B cell (primary cell): ENCODE data around the gene TMEM25. TPM values are rescaled to one million over a fixed set of nuclear protein-coding genes. Genes with fewer than 3 reads are reported as not detected.

Experiments used
- ATAC-seq: fragments of 200-7000 bp; cut with Tn5 transposase; one replicate; pipeline ENCODE4 v1.10.0; 2021; ENCODE audit warnings: low read depth, mild to moderate bottlenecking, moderate number of reproducible peaks, moderate library complexity
- CTCF ChIA-PET: fragments of 350-600 bp; sonication (Branson Sonifier 250); formaldehyde crosslinking; loops from one replicate; lab custom pipeline; 2021; ENCODE audit warnings: antibody characterized with exemption, inconsistent platforms; lab: Charles Lee
- POLR2A ChIA-PET: fragments of 350-600 bp; sonication (Branson Sonifier 250); formaldehyde crosslinking; loops from one replicate; lab custom pipeline; 2021; ENCODE audit warnings: antibody characterized with exemption; lab: Charles Lee
- DNase-seq: peaks from one replicate; pipeline ENCODE4 v3.0.0; 2013
- H2AFZ ChIP-seq: 2 replicates; pipeline ENCODE4 v1.6.1; 2012; ENCODE audit warnings: mild to moderate bottlenecking, low read depth, low read length; ENCODE audit not compliant: insufficient read depth, poor library complexity, severe bottlenecking
- H3K27ac ChIP-seq, 2 donors: 1 replicate in 1 of 2; 2 replicates in 1 of 2; pipeline ENCODE4 v1.5.1; 2012 to 2013; ENCODE audit warnings: low read length in 2 of 2, mild to moderate bottlenecking in 2 of 2, moderate library complexity in 1 of 2
- H3K27me3 ChIP-seq, 4 experiments: fragments of 200-600 bp in 1 of 4; sonication (generic) in 1 of 4; replicated peaks in 1 of 4; 1 replicate in 2 of 4; 2 replicates in 2 of 4; pipeline versions ENCODE4 v1.6.1 to v1.7.0; 2013 to 2016; ENCODE audit warnings: low read length in 3 of 4, mild to moderate bottlenecking in 2 of 4, mixed read lengths in 1 of 4, moderate library complexity in 1 of 4; ENCODE audit not compliant: insufficient read depth in 4 of 4, control insufficient read depth in 3 of 4; ENCODE audit errors: control extremely low read depth in 1 of 4
- H3K36me3 ChIP-seq, 2 experiments: replicated peaks in 1 of 2; 1 replicate in 1 of 2; 2 replicates in 1 of 2; pipeline versions ENCODE4 v1.6.1 to v1.7.1; 2013; ENCODE audit warnings: low read length in 1 of 2; ENCODE audit not compliant: insufficient read depth in 2 of 2, control insufficient read depth in 1 of 2; ENCODE audit errors: control extremely low read depth in 1 of 2, extremely low read depth in 1 of 2
- H3K4me1 ChIP-seq, 2 donors: fragments of 200-600 bp in 1 of 2; sonication (generic) in 1 of 2; 1 replicate in 1 of 2; 2 replicates in 1 of 2; pipeline versions ENCODE4 v1.5.1 to v1.6.1; 2013 to 2017; ENCODE audit warnings: low read length in 2 of 2; ENCODE audit not compliant: control insufficient read depth in 2 of 2, insufficient read depth in 2 of 2
- H3K4me2 ChIP-seq: replicated peaks from 2 replicates; pipeline ENCODE3; 2012; ENCODE audit warnings: mild to moderate bottlenecking, low read depth, low read length; ENCODE audit not compliant: poor library complexity, severe bottlenecking
- H3K4me3 ChIP-seq, 5 experiments: fragments of 200-600 bp in 1 of 5; sonication (generic) in 1 of 5; 1 replicate in 3 of 5; 2 replicates in 2 of 5; pipeline versions ENCODE4 v1.5.1 to v1.7.0; 2011 to 2016; ENCODE audit warnings: low read length in 4 of 5, mild to moderate bottlenecking in 4 of 5, low read depth in 2 of 5, control low read depth in 1 of 5, moderate library complexity in 1 of 5; ENCODE audit not compliant: insufficient read depth in 1 of 5; ENCODE audit errors: control extremely low read depth in 1 of 5, extremely low read depth in 1 of 5
- H3K79me2 ChIP-seq: fragments of 200-600 bp; sonication (generic); one replicate; pipeline ENCODE4 v1.6.0; 2016; ENCODE audit warnings: low read length; ENCODE audit not compliant: control insufficient read depth, insufficient read depth
- H3K9ac ChIP-seq: fragments of 200-600 bp; sonication (generic); 2 replicates; pipeline ENCODE4 v1.6.1; 2017; ENCODE audit warnings: mild to moderate bottlenecking, low read length, moderate library complexity
- H3K9me3 ChIP-seq, 3 donors: one replicate each; pipeline versions ENCODE4 v1.6.1 to v1.7.1; 2013; ENCODE audit warnings: low read length in 2 of 3; ENCODE audit not compliant: control insufficient read depth in 2 of 3, insufficient read depth in 1 of 3; ENCODE audit errors: control extremely low read depth in 1 of 3
- H4K20me1 ChIP-seq: 2 replicates; pipeline ENCODE4 v1.6.0; 2012; ENCODE audit warnings: mild to moderate bottlenecking, low read length; ENCODE audit not compliant: insufficient read depth, control insufficient read depth, poor library complexity, severe bottlenecking
- H3K27ac Mint-ChIP-seq: one replicate; pipeline ENCODE4 v1.8.0; 2021; ENCODE audit warnings: mixed read lengths
- H3K27me3 Mint-ChIP-seq: one replicate; pipeline ENCODE4 v1.8.0; 2021; ENCODE audit warnings: mixed read lengths
- H3K4me1 Mint-ChIP-seq: one replicate; pipeline ENCODE4 v1.8.0; 2021; ENCODE audit warnings: mixed read lengths
- H3K4me3 Mint-ChIP-seq: one replicate; pipeline ENCODE4 v1.8.0; 2021; ENCODE audit warnings: mixed read lengths
- H3K9me3 Mint-ChIP-seq: one replicate; pipeline ENCODE4 v1.8.0; 2022; ENCODE audit warnings: mixed read lengths; ENCODE audit not compliant: insufficient read depth
- CTCF ChIP-seq: fragments of 200-600 bp; IDR thresholded peaks from one replicate; pipeline ENCODE4 v1.8.0; 2022; ENCODE audit warnings: antibody characterized with exemption, mild to moderate bottlenecking
- EZH2 ChIP-seq: IDR thresholded peaks from 2 replicates; pipeline ENCODE4 v1.6.1; 2012; ENCODE audit warnings: borderline replicate concordance, low read depth, mild to moderate bottlenecking, moderate library complexity, low read length; ENCODE audit not compliant: insufficient read depth, poor library complexity, severe bottlenecking
- WGBS: methylation state at CpG from one replicate; pipeline ENCODE4 v1.1.5; 2013; ENCODE audit warnings: missing lambda C conversion rate; ENCODE audit not compliant: insufficient coverage; 5-methylcytosine and 5-hydroxymethylcytosine counted together
- intact Hi-C: fragments of 100-400 bp; cut with micrococcal nuclease; formaldehyde crosslinking; loops from one replicate; pipeline ENCODE4 v1.10.0; 2022
- polyA plus RNA-seq: library from polyadenylated mRNA; depleted of rRNA; stranded (reverse); fragments of >200 nt; gene quantifications from 2 replicates; pipeline ENCODE4 v1.2.3, GENCODE V29; 2012
- total RNA-seq, 2 donors: library from RNA; stranded (reverse); fragments of 120-200 nt in 1 of 2; gene quantifications; 1 replicate in 1 of 2; 2 replicates in 1 of 2; pipeline versions ENCODE4 v1.2.3 to v1.2.4, GENCODE V29; 2013 to 2022

TMEM25 gene
- total and polyA plus RNA-seq, 2 donors (not counting 1 experiment from before 2014, with no cell fraction given): 16.9 to 21.4 TPM

DNA sequence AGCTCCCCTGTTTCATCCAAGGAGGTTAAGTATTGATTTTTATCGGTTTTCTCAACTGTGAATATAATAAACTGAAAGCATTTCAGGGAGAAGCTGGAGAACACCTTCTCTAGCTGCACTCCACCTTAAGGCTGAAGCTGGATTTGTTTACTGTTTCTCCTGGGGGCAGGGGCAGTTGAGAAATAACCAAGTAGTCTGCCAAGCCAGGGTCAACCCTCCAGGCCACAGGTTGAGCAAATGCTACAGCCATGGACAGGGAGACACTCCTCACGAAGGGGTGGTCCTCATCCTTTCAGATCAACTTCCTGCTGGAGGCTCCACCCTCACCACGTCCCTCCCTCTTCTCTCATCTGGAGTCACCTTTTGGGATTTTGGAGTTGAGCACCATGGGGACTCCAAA is 3.9 kb upstream of the TMEM25 start, which contains the start of gene TTC36:
Gene TTC36, plus strand, starts transcription at position 366 of the 400 bp plus-strand sequence. Its CDS starts 21 bp downstream, at position 387.
- peaks cover 28% of the 10 kb centered on the region for H3K4me1 Mint-ChIP-seq
- Histone ChIP-seq H3K79me2 (no peaks in the 10 kb centered on the region), H3K4me3 (no peak within 1 kb of the TSS), H3K9ac (no peak within 1 kb of the TSS), H3K27ac (no peak within 1 kb of the TSS), H3K4me2 (no peak within 1 kb of the TSS), H3K27me3 (no peaks in the 10 kb centered on the region), H3K4me1 (peaks cover 14 to 21% of the 10 kb centered on the region in 2 donors), H3K36me3 (peaks cover 1 to 19% of the 10 kb centered on the region in 2 experiments), H4K20me1 (no peaks in the 10 kb centered on the region), H3K9me3 (no peaks in the 10 kb centered on the region), H2AFZ (no peak within 1 kb of the TSS)
- intact Hi-C loops: no loop called here
- no peak for ATAC-seq
- no peak for TF ChIP-seq CTCF
- TF ChIP-seq EZH2: no peak
- ChIA-PET CTCF (no interaction called here), POLR2A (no interaction called here)
- no peaks in the 10 kb centered on the region for H3K9me3 Mint-ChIP-seq
- 82% methylated on average over 2 of the region's 3 CpGs for WGBS
- H3K4me3 Mint-ChIP-seq: peak within 1 kb of the TSS; percentile 23
- DNase-seq: no peak
- peak within 1 kb of the TSS; percentile 15 for H3K27ac Mint-ChIP-seq
- no peaks in the 10 kb centered on the region for H3K27me3 Mint-ChIP-seq

- Mint-ChIP-seq H3K27me3 (no peaks in the 10 kb centered on the region), H3K4me3 (no peak overlapping the region), H3K27ac (no peak overlapping the region), H3K9me3 (no peaks in the 10 kb centered on the region), H3K4me1 (peaks cover 27% of the 10 kb centered on the region)
- WGBS: 95% methylated on average over 6 of the region's 6 CpGs
- H3K27me3 ChIP-seq: no peaks in the 10 kb centered on the region
- DNase-seq (no peak), ATAC-seq (no peak)
- H3K4me2 ChIP-seq: no peak overlapping the region
- no peak overlapping the region for H2AFZ ChIP-seq
- H3K4me3 ChIP-seq: no peak overlapping the region
- no peak overlapping the region for H3K9ac ChIP-seq
- peaks cover 0 to 5% of the 10 kb centered on the region in 2 experiments for H3K36me3 ChIP-seq
- H3K79me2 ChIP-seq: no peaks in the 10 kb centered on the region
- POLR2A ChIA-PET: no interaction called here
- H3K4me1 ChIP-seq: peaks cover 14 to 21% of the 10 kb centered on the region in 2 donors
- TF ChIP-seq EZH2 (no peak), CTCF (no peak)
- no peaks in the 10 kb centered on the region for H3K9me3 ChIP-seq
- H4K20me1 ChIP-seq: no peaks in the 10 kb centered on the region
- CTCF ChIA-PET: interaction anchor here (0.7 kb wide), 1 partner anchor 41 kb away, joined by 3 read pairs; no protein-coding TSS in a partner anchor
- intact Hi-C loops: no loop called here
- no peak overlapping the region for H3K27ac ChIP-seq
Measured at GRCh38 chr11:118528511-118528910, 2.5 kb upstream of the TMEM25 start.
